AG09309 (cell line): ENCODE results near the gene IVD.

ENCODE experiments used
- DNase-seq: peaks from one replicate; pipeline ENCODE4 v3.0.0-alpha.2; 2010; ENCODE audit warnings: low read depth
- H3K4me3 ChIP-seq: 2 replicates; pipeline ENCODE4 v1.5.1; 2011; ENCODE audit warnings: mild to moderate bottlenecking, low read depth, low read length, moderate library complexity; ENCODE audit not compliant: control insufficient read depth
- CTCF ChIP-seq: IDR thresholded peaks from 2 replicates; pipeline ENCODE4 v1.5.1; 2011; ENCODE audit warnings: mild to moderate bottlenecking, low read depth, low read length, inconsistent platforms; ENCODE audit not compliant: insufficient read depth, control insufficient read depth; ENCODE audit errors: missing control alignments

The IVD gene

DNA sequence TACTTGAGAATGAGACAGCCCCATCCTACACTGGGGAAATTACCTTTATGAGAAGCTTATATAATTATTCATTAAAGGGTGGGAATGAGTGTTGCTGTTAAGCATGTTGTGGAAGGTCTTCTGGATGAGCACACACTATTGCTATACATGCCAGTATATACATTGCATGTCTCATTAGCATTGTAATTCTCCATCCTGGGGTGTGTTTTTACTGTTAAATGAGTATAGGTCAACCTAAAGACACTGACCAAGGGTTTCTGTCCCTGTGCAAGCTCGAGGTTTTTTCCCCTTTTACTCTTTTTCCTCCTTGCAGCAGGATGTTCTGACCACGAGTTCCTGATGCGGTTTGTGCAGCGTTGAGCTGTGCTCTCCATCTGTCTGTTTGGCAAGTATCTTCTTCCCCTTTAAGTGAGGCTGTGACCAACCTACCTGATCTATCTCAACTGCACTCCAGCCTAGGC, 7.2 kb upstream of the IVD start:
- DNase-seq, result no peak
- TF ChIP-seq CTCF, result no peak
- no peak overlapping the region for H3K4me3 ChIP-seq

DNA sequence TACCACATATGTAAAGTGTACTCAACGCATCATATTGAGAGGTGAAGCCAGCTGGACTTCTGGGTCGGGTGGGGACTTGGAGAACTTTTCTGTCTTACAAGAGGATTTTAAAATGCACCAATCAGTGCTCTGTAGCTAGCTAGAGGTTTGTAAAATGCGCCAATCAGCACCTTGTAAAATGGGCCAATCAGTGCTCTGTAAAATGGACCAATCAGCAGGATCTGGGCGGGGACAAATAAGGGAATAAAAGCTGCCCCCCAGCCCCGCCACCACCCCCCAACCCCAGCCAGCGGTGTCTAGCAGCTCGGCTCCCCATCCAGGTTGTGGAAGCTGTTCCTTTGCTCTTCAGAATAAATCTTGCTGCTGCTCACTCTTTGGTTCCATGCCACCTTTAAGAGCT, 6.2 kb upstream of the IVD start:
- no peak for DNase-seq
- TF ChIP-seq CTCF, result no peak
- H3K4me3 ChIP-seq, result no peak overlapping the region

- H3K4me3 ChIP-seq, result no peak overlapping the region
- no peak for TF ChIP-seq CTCF
- DNase-seq, result no peak
These were observed 1.9 kb downstream of the IVD start for GRCh38 chr15:40407330-40407990.

DNA sequence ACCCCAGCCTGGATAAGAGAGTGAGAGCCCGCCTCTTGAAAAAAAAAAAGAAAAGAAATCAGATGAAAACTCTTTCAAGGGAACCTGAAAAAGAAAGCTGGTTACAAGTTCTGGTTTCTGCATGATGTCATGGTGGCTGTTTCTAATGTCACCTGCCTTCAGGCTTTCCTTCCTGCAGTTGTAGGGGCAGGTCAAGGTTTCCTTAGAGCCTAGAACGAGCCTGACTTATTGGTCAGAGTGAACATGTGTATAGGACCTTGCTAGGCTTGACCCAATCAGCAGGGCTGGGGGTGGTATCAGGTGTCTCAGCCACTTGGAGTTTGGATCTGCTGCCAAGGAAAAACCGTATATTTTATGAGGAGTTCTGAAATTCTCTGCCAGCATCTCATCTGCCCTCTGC, 3.8 kb downstream of the IVD start:
- TF ChIP-seq CTCF, result no peak
- no peak for DNase-seq
- no peak overlapping the region for H3K4me3 ChIP-seq

DNA sequence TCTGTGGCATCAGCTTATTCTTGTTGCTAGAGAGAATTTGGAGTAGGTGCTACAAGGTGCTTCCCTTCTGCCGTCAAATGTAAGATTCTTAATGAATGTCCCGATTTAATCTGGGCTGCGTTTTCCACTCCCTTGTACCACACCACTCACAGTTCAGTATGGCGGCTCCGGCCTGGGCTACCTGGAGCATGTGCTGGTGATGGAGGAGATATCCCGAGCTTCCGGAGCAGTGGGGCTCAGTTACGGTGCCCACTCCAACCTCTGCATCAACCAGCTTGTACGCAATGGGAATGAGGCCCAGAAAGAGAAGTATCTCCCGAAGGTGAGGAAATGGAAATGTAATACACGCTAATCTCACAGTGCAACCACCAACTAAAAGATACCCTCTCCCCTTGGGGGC, 4.9 kb downstream of the IVD start:
- H3K4me3 ChIP-seq, result no peak overlapping the region
- no peak for DNase-seq
- no peak for TF ChIP-seq CTCF

- no peak for DNase-seq
- no peak for TF ChIP-seq CTCF
These were observed 6.6 kb downstream of the IVD start for GRCh38 chr15:40412095-40412759.

More at GRCh38 chr15:40412095-40412759, 6.6 kb downstream of the IVD start:
- H3K4me3 ChIP-seq, result no peak overlapping the region
